HG02623 (cell line): ENCODE data around the gene UNC79.

Source experiments
- ATAC-seq: cut with Tn5 transposase; IDR thresholded peaks from one replicate; pipeline ENCODE4 v1.9.1; 2021; ENCODE audit warnings: moderate library complexity; ENCODE audit not compliant: unreplicated experiment

The UNC79 gene

DNA sequence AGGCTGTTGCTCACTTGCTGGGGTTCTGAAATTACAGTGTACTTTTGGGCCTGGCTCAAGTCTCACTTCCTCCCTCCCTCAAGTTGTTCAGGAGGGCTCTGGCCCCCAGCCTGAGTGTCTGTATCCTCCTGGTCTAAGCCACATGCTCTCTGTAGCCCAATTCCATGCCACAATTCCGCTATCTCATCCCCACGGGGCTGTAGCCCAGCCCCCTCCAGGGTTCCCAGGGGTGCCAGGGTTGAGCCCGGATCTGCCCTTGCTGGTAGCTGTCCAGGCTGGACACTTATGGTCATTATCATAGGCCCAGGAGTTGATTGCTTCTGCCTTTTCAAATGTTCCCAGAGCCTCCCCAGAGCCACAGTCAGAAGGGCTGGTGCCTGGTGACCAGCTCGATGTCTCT lies 292.3 kb downstream of the UNC79 start:
- no peak for ATAC-seq

DNA sequence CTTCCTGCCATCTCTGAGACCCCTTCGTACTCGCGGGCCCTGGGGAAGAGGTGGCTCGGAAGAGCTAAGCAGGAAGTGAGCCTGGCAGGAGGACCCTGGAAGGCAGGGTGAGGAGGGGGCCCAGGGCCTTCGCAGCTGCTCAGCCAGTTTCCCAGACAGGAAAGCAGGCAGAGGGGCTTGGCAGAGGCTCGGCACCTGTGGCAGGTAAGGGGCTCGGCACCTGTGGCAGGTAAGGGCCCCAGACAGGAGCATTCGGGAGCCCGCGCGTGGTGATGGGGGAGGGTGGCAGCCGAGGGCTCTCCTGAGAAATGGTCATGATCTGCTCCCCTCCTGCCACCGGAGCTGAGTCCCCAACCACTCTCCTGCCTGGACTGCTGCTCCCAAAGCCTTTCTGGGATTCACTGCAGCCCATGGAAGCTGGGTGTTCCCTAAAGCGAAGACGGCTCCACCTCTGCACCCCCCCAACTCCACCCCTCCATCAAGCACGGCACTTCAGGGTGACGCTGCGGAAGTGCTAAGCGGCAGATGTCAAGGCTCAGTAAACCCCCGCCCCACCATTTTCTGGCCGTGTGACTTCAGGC lies 294.4 kb downstream of the UNC79 start:
- no peak for ATAC-seq

DNA sequence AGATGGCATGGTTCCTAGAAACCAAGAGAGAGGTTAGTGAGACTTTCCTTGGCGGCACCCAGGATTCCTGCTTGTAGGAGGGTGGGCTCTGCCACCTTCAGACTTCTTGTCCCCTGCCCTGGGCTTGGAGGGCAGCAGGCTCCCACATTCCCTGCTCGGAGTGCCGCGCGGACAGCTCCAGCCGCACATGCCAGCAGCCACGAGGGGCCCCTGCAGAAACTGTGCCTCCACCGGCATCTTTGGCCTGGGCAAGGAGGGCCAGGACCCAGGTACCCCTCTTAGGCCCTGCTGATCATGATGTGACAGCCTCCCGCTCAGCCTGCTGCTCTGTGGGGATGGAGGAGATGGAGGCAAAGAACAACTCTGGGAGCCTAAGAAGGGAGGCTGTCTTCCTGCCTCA lies 295.3 kb downstream of the UNC79 start:
- no peak for ATAC-seq

DNA sequence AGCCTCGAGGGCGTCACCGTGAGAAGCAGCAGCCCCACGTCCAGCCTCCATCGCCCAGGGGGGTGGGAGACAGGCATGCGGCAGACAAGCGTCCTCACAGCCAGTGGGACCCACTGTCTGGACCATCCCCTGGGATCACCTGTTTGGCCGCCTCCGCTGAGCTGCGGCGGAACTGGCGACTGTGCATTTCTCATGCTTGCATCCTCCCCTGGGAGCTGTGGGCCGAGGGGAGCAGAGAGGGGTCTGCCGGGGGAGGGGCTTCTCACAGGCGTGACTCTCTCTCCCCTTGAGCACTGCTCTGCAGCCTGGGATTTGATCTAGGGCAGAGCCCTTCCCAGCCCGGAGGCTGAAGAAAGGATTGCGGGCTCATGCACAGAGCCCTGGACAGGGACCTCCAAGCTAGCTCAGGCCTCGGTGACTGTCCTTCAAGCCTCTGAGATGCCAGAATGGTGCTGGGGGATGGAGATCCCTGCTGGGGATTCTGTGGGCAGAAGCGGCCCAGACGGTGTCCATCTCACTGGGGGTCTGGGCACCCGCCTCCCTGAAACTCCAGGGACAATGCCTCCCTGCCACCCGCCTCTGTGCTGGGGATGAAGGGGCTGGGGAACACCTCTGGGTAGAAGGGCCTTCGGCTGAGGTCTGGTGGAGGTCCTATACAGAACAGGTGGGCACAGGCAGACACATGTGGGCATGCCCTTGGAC lies 296.5 kb downstream of the UNC79 start:
- ATAC-seq = no peak

DNA sequence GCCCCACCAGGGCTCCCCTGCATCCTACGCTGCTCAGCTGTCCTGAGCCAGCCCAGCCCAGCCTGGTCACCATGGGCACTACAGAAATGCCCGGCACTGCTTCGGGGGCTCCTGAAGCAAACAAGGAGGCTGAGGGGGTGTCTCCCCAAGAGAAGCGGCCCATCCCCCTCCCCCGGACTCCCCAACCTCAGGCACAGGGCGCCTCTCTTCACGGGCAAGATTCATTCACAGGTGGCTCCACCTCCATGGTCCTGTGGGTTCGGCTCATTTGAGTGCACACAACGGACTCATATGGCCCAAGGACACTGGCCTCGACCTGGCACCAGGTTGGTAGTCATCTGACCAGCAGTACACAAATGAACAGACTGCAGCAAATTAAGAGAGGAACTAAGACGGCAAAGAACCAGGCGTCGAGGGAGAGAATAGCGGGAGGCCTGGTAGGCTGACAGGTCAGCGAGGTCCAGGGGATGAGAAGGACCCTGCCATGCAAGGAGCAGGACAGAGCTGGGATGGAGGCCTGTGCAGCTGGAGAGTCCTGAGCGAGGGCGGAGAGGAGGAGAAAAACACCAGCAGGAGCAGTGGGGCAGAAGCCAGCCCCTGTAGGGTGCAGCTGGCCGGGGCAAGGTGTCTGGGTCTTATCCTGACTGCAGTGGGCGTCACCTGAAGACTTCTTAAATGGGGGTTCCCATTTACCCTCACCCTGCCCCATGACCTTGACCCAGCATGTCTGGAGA lies 297.3 kb downstream of the UNC79 start:
- ATAC-seq = no peak

DNA sequence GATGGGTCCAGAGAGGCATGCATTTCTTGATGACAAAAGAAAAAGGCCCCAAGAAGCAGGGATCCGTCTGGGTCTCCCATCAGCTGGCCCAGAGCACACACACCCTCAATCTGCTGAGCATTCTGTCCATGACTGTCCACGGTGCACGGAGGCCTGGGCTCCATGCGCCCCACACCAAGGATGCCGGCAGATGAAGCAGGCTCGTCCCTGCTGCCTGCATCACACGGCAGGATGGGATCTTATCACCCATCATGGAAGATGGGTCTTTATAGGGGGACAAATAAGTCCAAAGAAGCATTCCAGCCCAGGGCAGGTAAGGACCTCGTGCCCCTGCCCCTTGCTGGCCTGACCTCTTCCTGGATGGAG lies 297.9 kb downstream of the UNC79 start:
- ATAC-seq = no peak

DNA sequence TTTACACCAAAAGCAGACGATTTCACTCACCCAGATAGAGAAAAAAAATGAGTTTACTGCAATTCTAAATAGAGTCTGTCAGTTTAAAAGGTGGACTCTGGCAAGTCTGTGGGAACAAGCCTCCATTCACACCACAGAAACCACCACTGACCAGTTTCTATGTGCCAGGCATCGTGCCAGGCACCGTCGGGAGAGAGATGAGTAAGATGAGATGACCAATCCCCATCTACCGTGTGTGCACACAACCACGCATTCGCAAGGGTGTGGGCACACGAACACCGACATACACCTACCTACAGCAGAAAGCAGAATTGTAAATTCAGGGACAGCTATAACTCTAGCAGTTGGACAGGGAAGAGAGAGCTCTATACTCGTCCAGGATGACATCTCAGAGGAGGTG lies 299.3 kb downstream of the UNC79 start:
- ATAC-seq = no peak

DNA sequence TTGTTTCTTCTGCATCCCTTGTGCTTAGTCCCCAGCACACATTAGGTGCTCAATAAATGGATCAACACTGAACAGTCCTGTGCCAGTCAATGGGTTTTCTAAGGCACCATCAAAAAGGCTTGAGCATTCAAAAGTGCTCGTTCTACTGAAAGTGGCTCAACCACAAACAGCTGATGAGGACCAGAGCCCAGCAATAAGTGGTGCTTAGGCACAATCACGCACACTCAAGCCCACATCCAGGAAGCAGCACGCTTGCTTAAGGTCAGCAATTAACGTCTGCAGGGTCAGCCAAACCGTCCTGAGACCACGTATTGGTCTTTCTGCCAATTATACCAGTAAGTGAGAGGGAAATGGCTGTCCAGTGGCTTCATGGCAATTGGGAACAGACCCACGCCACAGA lies 301.0 kb downstream of the UNC79 start:
- ATAC-seq = no peak

DNA sequence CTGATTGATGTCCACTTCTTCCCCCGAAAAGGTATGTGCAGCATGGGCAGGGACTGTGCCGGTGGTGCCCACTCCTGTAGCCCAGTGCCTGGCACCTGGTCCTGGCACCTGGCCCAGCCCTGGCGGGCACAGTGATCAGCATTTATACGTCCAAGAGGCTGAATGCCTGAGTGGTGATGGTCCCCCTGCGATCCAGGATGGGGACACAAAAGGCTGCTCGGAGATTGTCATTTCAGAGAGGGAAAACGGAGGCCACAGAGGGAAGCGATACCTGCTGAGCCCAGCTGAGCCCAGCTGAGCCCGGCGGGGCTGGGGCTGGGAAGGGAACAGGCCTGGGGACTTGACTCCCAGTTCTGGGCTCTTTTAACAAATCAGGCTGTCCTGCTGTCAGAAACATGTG lies 301.8 kb downstream of the UNC79 start:
- no peak for ATAC-seq

DNA sequence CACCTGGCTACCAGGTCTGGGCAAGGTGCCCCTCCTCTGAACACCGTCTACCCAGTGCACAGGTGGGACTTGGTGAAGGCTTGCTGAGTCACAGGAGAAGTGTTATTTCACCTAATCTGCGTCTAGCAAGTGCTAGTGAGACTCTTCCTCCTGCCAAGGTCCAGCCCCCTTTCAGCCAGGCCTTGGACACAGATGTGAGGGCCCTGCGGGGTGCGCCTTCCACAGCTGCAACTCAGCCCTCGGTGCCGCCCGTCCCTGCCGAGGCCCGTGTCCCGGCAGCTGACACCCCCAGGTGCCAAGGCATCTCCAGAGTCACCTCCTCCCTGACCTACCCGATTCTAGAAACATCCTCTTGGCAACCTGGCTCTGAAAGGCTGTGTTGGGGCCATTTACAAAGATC lies 302.5 kb downstream of the UNC79 start:
- no peak for ATAC-seq

DNA sequence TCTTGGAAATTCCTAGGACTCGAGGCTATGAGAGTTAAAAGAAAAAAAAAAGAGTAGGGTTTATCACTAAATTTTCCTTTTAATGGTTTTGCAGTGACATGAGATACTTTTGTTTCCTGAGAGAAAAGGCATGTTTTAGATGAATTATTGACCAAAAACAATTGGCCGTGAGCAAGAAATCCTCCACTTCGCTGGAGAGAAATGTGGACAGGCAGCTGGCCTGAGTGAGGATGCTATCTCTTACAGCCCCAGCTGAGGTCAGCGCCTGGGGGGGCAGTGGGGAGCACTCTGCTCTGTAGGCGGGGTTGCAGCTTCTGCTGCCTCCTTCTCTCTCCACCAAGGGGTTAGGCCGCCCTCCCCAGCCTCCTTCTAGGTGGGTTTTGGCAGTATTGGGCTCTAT lies 302.9 kb downstream of the UNC79 start:
- ATAC-seq = no peak

DNA sequence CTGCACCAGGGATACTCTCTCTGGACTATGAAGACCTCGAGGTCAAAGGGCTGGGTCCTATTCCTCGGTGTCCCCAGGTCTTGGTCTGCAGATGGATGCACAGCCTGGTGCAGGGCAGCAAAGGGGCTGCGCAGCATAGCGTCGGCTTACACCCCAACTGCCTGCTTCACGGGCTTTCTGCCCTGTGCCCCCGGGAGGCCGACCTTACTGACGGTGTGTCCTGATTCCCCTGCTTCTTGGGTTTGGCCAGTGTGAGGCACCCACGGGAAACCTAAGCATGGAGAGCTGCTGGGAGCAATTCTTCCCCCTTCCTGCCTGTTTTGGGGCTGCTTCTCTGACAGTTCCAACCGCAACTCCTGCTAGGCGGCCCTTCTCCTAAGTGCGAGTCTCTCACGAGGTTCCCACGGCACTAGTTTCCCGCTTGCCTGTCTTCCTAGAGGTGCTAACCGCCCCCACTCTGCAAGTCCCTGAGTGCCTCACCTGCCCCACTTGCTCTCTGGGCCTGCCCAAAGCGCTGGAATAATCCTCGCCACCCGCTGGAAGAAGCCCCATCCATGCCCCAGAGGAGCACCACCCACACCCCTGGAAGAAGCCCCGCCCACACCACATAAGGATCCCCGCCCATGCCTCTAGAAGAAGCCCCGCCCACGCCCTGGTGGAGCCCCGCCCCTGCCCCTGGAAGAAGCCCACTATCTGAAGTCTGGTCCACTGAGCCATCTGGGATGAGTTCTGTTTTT lies 303.5 kb downstream of the UNC79 start:
- no peak for ATAC-seq

DNA sequence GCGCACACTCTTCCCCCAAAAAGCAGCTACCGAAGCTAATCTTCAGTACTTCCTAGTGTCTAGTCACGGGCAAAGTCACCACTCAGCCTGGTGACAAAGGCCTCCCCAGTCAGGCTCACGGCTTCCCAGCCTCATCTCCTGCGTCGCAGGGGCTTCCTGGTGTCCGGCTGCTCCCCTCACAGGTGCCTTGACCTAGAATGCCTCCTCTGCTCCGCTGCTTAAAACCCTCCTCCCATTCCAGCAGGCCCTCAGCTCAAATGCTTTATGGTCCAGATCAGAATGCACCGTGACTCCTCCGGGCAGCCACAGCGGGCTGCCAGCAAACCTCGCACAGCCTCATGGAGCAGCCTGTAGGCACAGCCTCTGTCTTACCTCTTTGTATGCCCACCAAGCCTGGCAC lies 304.5 kb downstream of the UNC79 start:
- ATAC-seq = no peak

DNA sequence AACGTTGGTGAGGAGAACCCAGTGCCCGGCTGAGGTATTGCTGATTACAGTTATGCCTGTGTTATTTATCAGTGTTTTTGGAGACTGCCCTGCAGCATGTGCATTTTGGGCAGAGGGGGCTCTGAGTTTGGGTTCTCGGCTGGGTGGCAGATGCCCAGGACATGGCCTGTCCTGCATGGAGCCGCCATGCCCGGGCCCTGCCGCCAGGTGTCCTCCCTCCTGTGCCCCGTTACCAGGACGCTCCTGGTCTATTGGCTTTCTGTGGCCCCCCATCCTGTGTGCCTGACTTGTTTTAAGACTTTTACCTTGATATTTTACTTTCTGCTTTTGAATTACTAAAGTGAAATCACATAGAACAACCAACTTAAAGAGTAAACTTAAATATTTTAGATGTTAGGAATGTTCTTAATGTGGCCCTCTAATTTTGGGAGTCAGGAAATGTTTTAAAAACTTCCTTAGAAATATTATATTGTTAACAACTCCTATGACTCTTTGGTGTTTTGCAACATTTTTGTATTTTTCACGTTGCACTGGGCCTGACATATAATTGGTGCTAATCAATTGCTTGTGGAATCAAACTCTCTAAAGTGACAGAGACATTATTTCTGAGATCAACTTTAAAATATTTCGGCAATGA lies 305.8 kb downstream of the UNC79 start:
- ATAC-seq = no peak

DNA sequence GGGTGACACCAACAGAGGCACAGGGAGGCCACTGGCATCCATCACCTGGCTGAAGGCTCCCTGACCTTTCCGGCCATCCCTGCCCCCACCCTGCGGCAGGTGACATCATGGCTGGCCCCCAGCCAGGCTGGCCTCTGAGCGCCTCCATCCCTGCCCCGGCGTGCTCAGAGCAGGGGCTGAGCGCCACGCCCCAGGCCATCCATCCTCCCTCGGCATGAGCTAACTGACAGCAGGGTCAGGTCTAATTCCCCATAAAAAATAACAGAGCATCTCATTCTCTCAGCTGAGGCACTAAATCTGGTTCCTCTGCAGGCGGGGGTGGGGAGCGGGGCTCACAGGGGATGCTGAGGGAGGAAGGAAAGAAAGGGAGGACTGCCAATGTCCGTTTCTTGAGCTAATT lies 306.9 kb downstream of the UNC79 start:
- ATAC-seq = no peak

DNA sequence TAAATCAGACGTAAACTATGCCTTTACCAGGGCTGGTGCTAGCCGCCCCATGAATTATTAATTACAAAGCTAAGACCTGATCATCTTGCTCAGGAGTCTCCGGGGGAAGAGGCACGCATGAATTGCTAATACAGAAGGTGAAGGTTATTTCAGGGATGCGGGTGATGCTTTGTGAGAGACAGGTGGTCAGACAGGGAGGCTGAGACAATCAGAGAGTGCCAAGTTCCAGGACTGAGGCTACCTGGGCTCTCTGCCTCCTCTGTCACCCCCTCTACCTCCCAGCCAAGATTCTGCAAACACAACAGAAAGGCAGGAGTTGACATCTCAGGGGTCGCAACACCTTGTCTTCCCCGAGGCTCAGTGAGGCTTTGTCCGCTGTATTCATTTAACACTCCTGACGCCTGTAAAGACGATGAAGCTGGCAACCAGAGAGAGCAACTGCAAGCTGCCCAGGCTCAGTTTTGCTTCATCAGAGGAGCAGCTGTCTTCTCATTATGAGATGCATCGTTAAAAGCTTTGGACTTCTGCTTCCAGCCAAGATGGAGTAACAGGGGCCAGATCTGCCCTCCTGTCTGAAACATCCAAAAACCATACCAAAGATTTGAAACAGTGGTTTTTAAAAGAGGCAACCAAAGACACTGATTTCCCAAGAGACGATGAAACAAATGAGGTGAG lies 311.0 kb downstream of the UNC79 start:
- ATAC-seq = no peak

DNA sequence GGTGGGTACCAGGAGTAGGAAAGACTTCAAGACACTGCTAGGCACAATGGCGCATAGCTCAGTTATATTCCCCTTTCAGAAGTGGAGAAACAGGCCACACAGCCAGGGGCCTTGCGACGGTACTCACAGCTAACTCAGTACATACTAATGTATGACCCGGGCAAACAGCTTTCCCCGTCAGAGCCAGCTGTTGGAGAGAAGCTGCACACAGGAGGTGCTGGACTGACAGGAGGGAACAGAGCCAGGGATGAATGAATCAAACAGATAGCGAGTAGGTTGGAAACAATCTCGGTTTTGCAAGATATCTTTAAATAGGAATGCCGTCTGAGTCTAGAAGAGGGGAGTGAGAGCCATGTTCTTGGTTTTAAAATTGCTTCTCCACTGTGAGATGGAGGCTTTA lies 312.0 kb downstream of the UNC79 start:
- no peak for ATAC-seq

DNA sequence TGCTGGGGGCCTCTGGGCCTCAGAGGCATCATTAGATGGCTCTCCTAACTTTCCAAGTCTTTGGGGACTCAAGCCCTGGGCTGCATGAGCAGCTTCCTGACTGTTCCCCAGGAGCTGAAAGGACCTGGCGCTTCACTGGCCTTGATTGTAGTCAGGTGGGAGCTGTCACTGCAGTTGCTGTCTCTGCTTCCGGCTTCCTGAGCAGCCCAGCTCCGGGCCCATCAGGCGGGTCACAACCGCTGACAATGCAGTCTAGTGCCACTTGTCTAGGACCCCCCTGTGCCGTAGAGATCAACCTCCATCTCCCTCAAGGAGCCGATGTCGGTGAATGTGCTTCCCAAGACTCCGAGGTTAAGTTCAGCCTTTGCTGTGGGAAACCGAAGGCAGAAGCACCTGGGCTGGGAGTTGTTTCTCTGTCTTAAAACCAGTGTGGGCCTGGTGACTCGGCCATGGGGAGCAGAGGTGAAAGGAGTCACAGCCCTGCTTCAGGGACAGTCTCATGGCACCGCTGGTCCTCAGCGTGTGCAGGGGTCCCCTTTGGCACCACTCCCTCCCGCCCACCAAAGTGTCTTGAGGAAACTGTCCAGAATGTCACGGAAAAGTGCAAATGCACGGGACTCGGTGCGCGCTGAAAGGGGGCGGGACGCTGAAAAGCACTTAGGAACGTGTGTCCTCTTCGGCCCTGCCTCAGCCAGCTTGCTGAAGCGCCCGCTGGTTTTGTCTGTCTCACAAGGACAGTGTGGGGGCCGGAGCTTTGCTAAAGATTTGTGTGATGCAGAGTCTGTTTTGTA lies 312.7 kb downstream of the UNC79 start:
- ATAC-seq = no peak

DNA sequence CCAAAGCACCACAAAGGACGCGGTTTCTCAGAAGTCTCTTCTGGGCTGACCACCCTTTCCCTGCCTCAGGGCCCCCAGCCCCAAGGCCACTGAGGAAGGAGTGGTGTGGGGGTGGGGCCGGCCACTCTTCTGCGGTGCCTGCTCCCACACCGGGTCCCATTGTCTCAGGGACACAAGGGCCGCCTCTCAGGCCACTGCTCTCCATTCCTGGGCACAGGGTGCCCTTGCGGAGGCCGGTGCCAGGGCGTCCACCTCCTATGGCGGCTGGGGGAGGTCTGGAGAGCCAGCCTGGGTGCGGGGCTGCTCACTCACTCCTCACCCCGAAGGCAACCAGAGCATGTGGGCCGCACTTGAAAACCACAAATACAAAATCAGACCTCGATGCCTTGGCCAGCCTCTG lies 313.4 kb downstream of the UNC79 start:
- no peak for ATAC-seq

DNA sequence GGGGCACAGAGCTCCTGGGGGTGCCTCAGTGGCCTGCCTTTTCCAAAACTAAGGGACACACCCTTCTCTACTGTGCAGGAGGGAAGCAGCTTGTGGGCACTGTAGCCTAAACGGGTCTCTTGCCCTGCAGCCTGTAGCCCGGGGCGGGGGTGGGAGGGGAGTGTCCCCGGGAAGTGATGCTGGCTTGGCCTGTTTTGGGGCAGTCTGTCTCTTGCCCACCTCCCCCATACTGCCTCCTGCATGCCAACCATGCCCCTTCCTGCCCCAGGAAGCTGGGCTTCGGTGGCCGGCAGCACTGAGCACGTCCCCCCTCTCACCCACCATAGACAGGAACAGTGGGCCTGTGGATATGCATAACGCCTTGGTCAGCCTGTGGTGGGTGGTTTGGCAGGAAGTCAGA lies 314.1 kb downstream of the UNC79 start:
- no peak for ATAC-seq
